Natural killer cell treated with Interleukin-12 subunit alpha and Interleukin-12 subunit beta and Interleukin-15 and Interleukin-18, amount 100 ng/mL, for 72 hours (primary cell): ENCODE measurements around the gene POU3F3. TPM values are rescaled to one million over a fixed set of nuclear protein-coding genes. Genes with fewer than 3 reads are reported as not detected.

Source experiments
- ATAC-seq, 2 donors: fragments of 150-1000 bp; cut with Tn5 transposase in 1 of 2; sonication (Bioruptor Pico), chemical (Tn5 transposase) in 1 of 2; 2 replicates each; pipeline ENCODE4 v1.10.0; 2021
- DNase-seq: peaks from one replicate; pipeline ENCODE4 v3.0.0; 2022; ENCODE audit warnings: low spot score
- H3K27ac Mint-ChIP-seq, 2 donors: 1 replicate in 1 of 2; 2 replicates in 1 of 2; pipeline ENCODE4 v1.8.0; 2022; ENCODE audit warnings: mixed read lengths in 2 of 2, mild to moderate bottlenecking in 1 of 2, moderate library complexity in 1 of 2
- H3K27me3 Mint-ChIP-seq, 2 donors: 1 replicate in 1 of 2; 2 replicates in 1 of 2; pipeline ENCODE4 v1.8.0; 2022; ENCODE audit warnings: mixed read lengths in 2 of 2
- H3K36me3 Mint-ChIP-seq: one replicate; pipeline ENCODE4 v1.8.0; 2022; ENCODE audit warnings: mixed read lengths
- H3K4me1 Mint-ChIP-seq, 2 donors: 1 replicate in 1 of 2; 2 replicates in 1 of 2; pipeline ENCODE4 v1.8.0; 2022; ENCODE audit warnings: low read depth in 2 of 2, mixed read lengths in 2 of 2, mild to moderate bottlenecking in 1 of 2
- H3K4me3 Mint-ChIP-seq: one replicate; pipeline ENCODE4 v1.8.0; 2022; ENCODE audit warnings: mixed read lengths
- H3K9me3 Mint-ChIP-seq: 2 replicates; pipeline ENCODE4 v1.8.0; 2022; ENCODE audit warnings: mixed read lengths
- total RNA-seq, 2 donors: library from RNA; stranded (reverse); gene quantifications; one replicate each; pipeline ENCODE4 v1.2.3, GENCODE V29; 2022

Gene POU3F3
- total RNA-seq, 2 donors from 2014 or later = not detected

GRCh38 chr2:104887676-104888075 lies 33.8 kb downstream of the POU3F3 start:
- no peaks in the 10 kb centered on the region for H3K9me3 Mint-ChIP-seq
- H3K27ac Mint-ChIP-seq = no peak overlapping the region
- peaks cover 12 to 17% of the 10 kb centered on the region in 2 donors for H3K4me1 Mint-ChIP-seq
- no peaks in the 10 kb centered on the region for H3K36me3 Mint-ChIP-seq
- no peak overlapping the region for H3K4me3 Mint-ChIP-seq
- DNase-seq (no peak), ATAC-seq (no peak)
- H3K27me3 Mint-ChIP-seq = peaks cover 11 to 18% of the 10 kb centered on the region in 2 donors

- Mint-ChIP-seq H3K9me3 (no peaks in the 10 kb centered on the region), H3K27ac (no peak overlapping the region), H3K36me3 (no peaks in the 10 kb centered on the region), H3K27me3 (peaks cover 8 to 14% of the 10 kb centered on the region in 2 donors), H3K4me3 (no peak overlapping the region), H3K4me1 (peaks cover 12 to 17% of the 10 kb centered on the region in 2 donors)
- DNase-seq (no peak), ATAC-seq (no peak)
Measured at GRCh38 chr2:104888489-104889258, 34.8 kb downstream of the POU3F3 start.

- H3K9me3 Mint-ChIP-seq = no peaks in the 10 kb centered on the region
- no peak overlapping the region for H3K4me3 Mint-ChIP-seq
- ATAC-seq = peak in 1 of 2 donors; percentile 5
- H3K4me1 Mint-ChIP-seq = peaks cover 12 to 17% of the 10 kb centered on the region in 2 donors
- no peak overlapping the region for H3K27ac Mint-ChIP-seq
- peaks cover 5 to 10% of the 10 kb centered on the region in 2 donors for H3K27me3 Mint-ChIP-seq
- no peak for DNase-seq
- no peaks in the 10 kb centered on the region for H3K36me3 Mint-ChIP-seq
Measured at GRCh38 chr2:104889291-104889959, 35.5 kb downstream of the POU3F3 start.

DNA sequence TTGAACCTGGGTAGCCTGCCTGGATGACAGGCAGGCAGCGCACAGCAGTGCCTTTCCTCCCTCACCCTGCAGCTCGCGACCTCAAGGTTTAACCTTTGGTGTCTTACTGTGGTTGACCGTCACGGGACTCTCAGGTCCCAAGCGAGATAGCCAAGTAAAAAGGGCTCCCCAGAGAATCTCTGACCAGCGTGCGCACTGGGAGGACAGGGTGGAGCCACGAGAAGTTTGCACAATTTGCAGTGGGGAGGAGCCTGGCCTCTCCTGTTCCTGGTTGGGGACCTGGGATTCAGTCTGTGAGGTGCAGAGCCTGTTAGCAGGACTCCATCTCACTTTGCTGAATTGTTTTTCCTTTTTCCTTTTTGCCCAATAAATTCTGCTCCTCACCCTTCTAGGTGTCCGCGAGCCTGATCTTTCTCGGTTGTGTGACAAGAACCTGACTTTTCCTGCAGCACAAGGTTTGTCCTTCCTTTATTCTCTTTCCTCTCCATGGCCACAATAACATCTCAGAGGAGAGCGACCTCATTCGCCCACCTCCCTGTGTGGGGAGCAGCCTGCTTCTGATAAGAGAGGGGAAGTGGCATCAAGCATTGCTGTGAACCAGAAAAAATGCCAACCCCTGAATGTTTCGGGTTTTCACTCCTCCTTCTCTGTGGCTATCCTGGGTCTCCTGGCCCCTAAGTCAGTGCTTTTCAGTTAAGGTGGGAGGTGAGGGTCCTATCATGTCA lies 36.2 kb downstream of the POU3F3 start:
- no peaks in the 10 kb centered on the region for H3K36me3 Mint-ChIP-seq
- DNase-seq = no peak
- H3K27ac Mint-ChIP-seq = no peak overlapping the region
- H3K27me3 Mint-ChIP-seq = peaks cover 4 to 7% of the 10 kb centered on the region in 2 donors
- no peak overlapping the region for H3K4me3 Mint-ChIP-seq
- ATAC-seq = peak in 1 of 2 donors; percentile 5
- H3K9me3 Mint-ChIP-seq = no peaks in the 10 kb centered on the region
- peaks cover 12 to 17% of the 10 kb centered on the region in 2 donors for H3K4me1 Mint-ChIP-seq

DNA sequence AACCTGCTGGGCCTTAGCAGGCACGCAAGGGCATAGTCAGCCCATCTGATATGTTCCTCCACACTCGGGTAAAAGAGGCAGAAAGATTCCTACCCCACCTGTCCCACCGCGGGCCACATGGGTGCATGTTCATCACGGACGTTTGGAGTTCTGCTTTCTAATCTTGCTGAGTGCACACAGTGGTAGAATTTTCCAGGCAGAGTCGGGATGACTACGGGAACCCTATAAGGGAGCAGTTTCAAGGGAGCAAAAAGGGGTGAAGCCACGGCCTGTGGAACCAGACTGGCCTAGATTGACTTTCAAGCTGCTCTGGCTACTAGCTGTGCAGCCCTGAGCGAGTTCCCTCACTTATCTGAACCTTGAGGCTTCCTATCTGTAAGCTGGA lies 36.8 kb downstream of the POU3F3 start:
- ATAC-seq (peak in 1 of 2 donors; percentile 51), DNase-seq (no peak)
- Mint-ChIP-seq H3K4me3 (no peak overlapping the region), H3K4me1 (peaks cover 12 to 17% of the 10 kb centered on the region in 2 donors), H3K36me3 (no peaks in the 10 kb centered on the region), H3K27me3 (peaks cover 4 to 9% of the 10 kb centered on the region in 2 donors), H3K27ac (no peak overlapping the region), H3K9me3 (no peaks in the 10 kb centered on the region)

GRCh38 chr2:104891145-104891544 lies 37.2 kb downstream of the POU3F3 start:
- no peak for ATAC-seq
- Mint-ChIP-seq H3K4me3 (no peak overlapping the region), H3K4me1 (peaks cover 12 to 17% of the 10 kb centered on the region in 2 donors), H3K27me3 (peaks cover 3 to 9% of the 10 kb centered on the region in 2 donors), H3K36me3 (no peaks in the 10 kb centered on the region), H3K27ac (no peak overlapping the region), H3K9me3 (no peaks in the 10 kb centered on the region)
- no peak for DNase-seq

GRCh38 chr2:104896446-104896845 lies 42.5 kb downstream of the POU3F3 start:
- no peak for DNase-seq
- no peak for ATAC-seq
- no peak overlapping the region for H3K4me3 Mint-ChIP-seq
- no peaks in the 10 kb centered on the region for H3K36me3 Mint-ChIP-seq
- no peaks in the 10 kb centered on the region for H3K9me3 Mint-ChIP-seq
- H3K4me1 Mint-ChIP-seq = no peaks in the 10 kb centered on the region
- H3K27ac Mint-ChIP-seq = no peak overlapping the region
- H3K27me3 Mint-ChIP-seq = peaks cover 11 to 22% of the 10 kb centered on the region in 2 donors

DNA sequence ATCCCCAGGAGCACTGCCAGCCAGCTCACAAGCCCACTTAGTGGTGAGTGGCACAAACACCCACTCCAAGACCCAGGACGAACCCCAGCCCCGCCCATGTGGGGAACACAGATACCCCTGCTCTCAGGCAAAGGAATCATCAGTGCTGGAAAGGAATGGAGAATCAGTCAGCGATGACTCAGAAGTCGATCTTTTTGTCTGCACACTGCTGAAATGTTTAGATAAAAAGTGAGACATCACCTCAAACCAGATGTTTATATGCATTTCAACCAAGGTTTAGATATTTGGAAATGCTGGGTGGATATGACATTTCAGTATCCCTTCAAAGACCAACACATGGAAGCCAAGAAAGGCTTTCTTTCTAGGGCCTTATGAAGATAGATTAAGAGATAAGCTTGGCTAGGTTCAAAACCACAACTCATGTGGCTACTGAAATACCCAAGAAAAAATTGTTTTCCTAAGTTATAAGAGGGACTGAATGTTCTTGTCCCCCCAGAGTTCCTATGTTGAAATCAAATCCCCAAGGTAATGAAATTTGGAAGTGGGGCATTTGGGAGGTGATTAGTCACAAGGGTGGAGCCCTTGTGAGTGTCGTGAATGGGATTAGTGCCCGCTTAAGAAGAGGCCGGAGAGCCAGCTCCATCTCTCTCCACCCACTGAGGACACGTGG lies 43.7 kb downstream of the POU3F3 start:
- ATAC-seq (no peak), DNase-seq (no peak)
- Mint-ChIP-seq H3K27me3 (peaks cover 11 to 22% of the 10 kb centered on the region in 2 donors), H3K9me3 (no peaks in the 10 kb centered on the region), H3K4me3 (no peak overlapping the region), H3K27ac (no peak overlapping the region), H3K36me3 (no peaks in the 10 kb centered on the region), H3K4me1 (no peaks in the 10 kb centered on the region)

DNA sequence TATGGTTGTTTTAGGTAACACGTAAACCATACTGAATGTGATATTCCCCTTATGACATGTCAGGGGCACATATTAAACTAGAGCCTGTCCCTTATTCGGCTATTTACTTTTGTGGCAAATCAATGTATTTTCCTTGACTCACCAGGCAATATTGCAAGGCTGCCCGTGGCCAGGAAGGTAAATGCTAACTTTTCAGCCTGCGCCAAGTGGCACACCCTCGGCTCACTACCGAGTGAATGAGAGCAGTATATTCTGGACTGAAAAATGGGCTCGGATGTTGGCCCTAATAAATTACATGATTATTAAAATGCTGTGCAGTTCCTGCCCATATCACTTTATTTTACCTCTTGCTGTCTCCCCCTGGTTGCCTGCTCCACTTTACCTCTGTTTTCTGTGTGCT lies 46.7 kb downstream of the POU3F3 start:
- DNase-seq = no peak
- Mint-ChIP-seq H3K27me3 (peaks cover 4 to 22% of the 10 kb centered on the region in 2 donors), H3K9me3 (no peaks in the 10 kb centered on the region), H3K4me1 (no peaks in the 10 kb centered on the region), H3K36me3 (no peaks in the 10 kb centered on the region), H3K4me3 (no peak overlapping the region), H3K27ac (no peak overlapping the region)
- no peak for ATAC-seq

- H3K27ac Mint-ChIP-seq = no peak overlapping the region
- peaks cover 4 to 23% of the 10 kb centered on the region in 2 donors for H3K27me3 Mint-ChIP-seq
- H3K36me3 Mint-ChIP-seq = no peaks in the 10 kb centered on the region
- H3K9me3 Mint-ChIP-seq = no peaks in the 10 kb centered on the region
- no peaks in the 10 kb centered on the region for H3K4me1 Mint-ChIP-seq
- peak in 1 of 2 donors; percentile 24 for ATAC-seq
- no peak for DNase-seq
- no peak overlapping the region for H3K4me3 Mint-ChIP-seq
Measured at GRCh38 chr2:104901037-104901881, 47.3 kb downstream of the POU3F3 start.

DNA sequence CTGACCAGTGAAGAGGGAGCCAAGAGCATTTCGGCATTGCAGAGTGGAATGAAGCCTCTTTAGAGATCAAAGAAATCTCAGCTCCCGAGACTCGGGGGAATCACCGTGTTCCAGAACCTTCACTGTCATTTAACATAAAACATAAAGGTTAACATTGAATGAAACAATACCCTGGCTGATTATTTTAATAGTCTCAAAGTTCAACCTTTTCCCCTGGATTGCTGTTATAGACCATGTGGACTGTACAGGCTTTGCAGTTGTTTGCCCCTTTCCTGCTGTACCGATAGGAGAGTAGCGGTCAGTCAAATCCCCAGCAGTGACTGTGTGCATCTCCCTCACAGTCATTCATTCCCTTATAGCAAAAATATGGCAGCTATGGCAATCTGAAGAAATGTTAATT lies 48.4 kb downstream of the POU3F3 start:
- DNase-seq (no peak), ATAC-seq (no peak)
- Mint-ChIP-seq H3K27ac (no peak overlapping the region), H3K36me3 (no peaks in the 10 kb centered on the region), H3K27me3 (peaks cover 15 to 34% of the 10 kb centered on the region in 2 donors), H3K4me3 (no peak overlapping the region), H3K4me1 (no peaks in the 10 kb centered on the region), H3K9me3 (no peaks in the 10 kb centered on the region)
